ENCODE results near the gene CHKA.

GRCh38 chr11:68148879-68149278 lies 27.7 kb upstream of the CHKA start:
- TF ChIP-seq CTCF (IDR thresholded peaks at IDR 0.05), result no peak
- TF ChIP-seq POLR2A (IDR thresholded peaks at IDR 0.05), result no peak

Measured in body of pancreas (tissue), 4 donors.